T follicular helper cell (primary cell): Measurements from ENCODE around the gene GHRH.

ENCODE experiments used
- DNase-seq: peaks from one replicate; pipeline ENCODE4 v3.0.0-alpha.2; 2020; ENCODE audit warnings: low read depth

GHRH gene

GRCh38 chr20:37290158-37290810, 28.7 kb upstream of the GHRH start:
- DNase-seq = no peak

DNA sequence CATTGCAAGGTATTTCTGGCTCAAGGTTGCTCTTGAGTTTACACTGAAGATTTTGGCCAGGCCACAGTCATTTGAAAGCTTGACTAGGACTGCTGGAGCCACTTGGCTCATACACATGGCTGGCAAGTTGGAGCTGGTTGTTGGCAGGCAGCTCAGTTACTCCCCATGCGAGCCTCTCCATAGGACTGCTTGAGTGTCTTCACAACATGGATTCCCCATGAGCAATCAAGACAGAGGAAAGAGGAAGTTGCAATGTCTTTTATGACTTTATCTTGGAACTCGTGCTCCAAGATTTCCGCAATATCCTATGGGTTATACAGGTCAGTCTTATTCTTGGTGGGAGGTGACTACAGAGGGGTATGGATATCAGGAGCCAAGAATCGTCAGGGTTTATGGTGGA, 26.5 kb upstream of the GHRH start:
- no peak for DNase-seq

- DNase-seq = no peak
These were observed 24.2 kb upstream of the GHRH start for GRCh38 chr20:37285664-37286374.

GRCh38 chr20:37284691-37285161, 23.1 kb upstream of the GHRH start:
- DNase-seq = no peak

GRCh38 chr20:37283530-37284195, 22.0 kb upstream of the GHRH start:
- no peak for DNase-seq

DNA sequence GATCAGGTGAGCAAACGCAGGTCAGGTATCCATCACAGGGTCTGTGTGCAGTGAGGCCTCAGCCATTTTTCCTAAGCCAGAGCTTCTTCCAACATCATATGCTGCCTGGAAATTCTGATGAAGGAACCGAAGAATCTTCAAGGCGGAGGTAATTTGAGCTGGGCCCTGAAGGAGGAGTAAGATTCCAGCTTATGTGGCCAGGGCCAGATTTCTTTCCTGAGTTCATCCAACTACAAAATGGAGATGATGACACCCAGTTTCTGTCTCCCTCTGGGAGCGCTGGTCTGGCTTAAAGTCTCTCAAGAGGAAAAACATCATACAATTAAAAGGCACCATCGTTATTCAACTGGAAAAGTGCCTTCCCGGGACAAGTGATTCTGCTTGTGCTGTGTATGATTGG, 20.9 kb upstream of the GHRH start:
- no peak for DNase-seq

- no peak for DNase-seq
These were observed 18.8 kb upstream of the GHRH start for GRCh38 chr20:37280403-37280802.

- DNase-seq = no peak
These were observed 18.2 kb upstream of the GHRH start for GRCh38 chr20:37279820-37280219.

DNA sequence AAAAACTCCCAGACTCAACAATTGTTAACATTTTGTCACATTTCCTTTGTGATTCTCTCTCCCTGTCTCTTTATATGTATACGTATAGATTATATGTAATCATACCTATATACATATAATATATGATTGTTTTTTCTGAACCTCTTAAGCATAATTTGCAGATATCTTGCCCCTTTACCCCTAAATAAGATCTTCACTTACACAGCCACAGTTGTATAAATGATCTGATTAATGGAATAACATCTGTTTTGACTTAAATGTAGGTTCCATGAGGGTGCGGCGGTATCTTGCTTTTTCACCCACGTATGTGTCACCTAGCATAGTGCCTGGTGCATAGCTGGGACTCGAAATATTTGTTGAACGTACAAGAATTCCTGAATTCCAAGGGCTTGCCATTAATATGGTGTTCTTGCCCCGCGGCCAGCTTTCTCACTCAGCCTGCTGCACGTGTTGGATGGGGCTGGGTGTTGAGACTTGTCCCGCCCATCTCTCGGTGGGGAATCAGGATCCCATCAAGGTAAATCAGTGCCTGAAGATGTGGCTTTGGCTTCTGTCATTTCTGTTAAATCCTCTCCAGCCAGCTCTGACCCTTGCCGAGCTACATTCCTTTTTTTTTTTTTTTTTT, 17.5 kb upstream of the GHRH start:
- no peak for DNase-seq

- no peak for DNase-seq
These were observed 15.6 kb upstream of the GHRH start for GRCh38 chr20:37277253-37277593.

GRCh38 chr20:37276494-37277252, 15.1 kb upstream of the GHRH start:
- DNase-seq = no peak

- no peak for DNase-seq
These were observed 13.4 kb upstream of the GHRH start for GRCh38 chr20:37274851-37275524.

- no peak for DNase-seq
These were observed 12.4 kb upstream of the GHRH start for GRCh38 chr20:37273988-37274387.

DNA sequence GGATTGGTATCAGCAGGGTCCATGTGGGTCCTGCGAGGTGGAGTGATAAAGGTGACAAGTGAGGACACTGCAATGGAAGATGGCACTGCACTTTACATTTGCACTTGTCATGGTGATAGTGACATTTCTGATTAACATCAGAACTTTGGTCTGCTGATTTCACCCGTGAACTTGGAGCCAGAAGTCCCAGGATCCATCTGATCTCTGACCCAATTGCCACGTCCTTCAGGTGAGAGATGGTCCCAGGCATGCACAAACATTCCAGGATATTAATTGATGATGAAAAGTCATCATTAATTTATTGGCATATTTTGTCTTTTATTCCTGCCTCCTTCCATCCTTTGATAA, 9.8 kb upstream of the GHRH start:
- DNase-seq = no peak

- DNase-seq = no peak
These were observed 9.2 kb upstream of the GHRH start for GRCh38 chr20:37270576-37271420.

GRCh38 chr20:37267667-37268313, 6.2 kb upstream of the GHRH start:
- no peak for DNase-seq

DNA sequence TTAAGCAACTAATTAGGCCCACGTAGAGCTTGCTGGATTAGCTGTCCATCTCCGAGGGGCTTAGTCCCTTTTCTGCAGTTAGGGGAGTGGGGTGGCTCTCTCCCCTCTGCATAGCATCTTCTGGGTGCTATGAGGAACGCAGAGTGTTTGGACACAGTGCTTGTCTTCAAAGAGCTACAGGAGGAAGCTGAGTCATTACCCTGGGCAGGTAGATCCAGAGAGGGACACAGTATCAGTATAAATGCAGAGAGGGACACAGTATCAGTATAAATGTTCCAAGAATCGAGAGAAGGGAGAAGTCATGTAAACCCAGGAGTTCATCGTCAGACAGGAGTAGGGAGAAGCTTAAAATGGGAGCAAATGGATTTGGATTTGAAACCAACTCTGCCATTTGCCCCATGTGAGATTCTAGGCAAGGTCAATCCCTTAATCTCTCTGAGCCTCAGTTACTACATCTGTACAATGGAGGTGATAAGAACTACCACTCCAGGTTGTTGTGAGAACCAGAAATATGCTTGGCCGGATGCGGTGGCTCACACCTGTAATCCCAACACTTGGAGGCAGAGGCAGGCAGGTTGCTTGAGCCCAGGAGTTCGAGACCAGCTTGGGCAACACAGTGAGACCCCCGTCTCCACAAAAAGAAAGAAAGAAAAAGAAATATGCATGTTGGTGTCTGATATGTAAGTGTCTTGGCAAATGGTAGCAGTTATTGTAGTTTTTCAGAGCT, 5.5 kb upstream of the GHRH start:
- DNase-seq = no peak

DNA sequence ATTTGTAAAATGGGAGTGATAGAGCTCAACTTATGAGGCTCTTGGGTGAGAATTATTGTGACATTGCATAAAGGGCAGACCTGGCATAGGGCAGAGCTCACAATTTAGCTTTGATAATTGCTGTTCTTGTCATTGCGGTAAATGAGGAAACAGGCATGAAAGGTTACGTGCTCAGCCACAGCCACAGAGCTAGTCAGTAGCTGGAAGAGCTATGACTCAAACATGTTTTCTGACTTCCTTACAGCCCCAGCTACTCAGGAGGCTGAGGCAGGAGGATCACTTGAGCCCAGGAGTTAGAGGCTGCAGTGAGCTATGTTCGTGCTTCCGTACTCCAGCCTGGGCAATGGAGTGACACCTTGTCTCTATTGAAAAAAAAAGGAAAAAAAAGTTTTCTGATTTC, 3.5 kb upstream of the GHRH start:
- no peak for DNase-seq

DNA sequence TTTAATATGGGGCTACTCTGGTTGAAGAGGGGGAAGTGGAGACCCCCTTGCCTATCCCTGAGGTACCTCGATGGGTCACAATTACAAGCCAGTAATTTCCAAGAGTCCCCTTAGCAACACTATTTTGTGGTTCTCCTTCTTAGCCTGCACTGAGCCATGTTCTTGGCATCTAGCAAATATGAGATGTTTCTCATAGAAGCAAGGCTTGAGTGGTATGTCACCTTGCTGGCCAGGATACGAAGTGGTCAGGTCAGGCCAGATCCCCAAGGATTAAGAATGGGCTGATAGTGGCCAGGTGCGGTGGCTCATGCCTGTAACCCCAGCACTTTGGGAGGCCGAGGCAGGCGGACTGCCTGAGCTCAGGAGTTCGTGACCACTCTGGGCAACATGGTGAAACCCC, 2.1 kb upstream of the GHRH start:
- DNase-seq = no peak

DNA sequence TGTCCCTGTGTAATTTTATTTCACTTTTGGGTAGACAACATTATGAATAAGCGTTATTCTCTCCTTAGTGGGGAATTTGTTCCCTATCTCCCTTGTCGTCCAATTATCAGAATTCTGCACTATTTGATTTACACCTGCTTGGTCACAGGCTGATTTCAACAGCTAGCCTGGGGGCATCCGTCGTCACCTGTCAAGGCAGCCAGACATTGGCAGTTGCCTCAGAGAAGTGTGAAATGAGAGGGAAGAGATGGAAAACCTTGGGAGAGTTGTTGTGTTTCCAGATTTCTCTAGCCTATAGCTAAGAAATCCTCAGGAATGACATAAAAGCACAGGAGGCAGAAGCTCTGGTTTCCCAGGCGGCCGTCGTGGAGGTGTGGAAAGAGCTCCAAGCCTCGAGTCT, 891 bp upstream of the GHRH start:
- no peak for DNase-seq
